Head of caudate nucleus (tissue), 42 donors: Measurements from ENCODE around the gene COQ8A.
A peak's percentile ranks its signal among the peaks of the same experiment; 100 is the strongest.
"Not testable (repeated sequence)": the region's sequence is repeated elsewhere in the genome, so short reads cannot be mapped to it uniquely, and the experiment has no call there.

Experiments used
- DNase-seq, 42 donors: peaks; one replicate each; pipeline versions ENCODE4 v3.0.0 to v3.0.0-alpha.2; 2020 to 2021; ENCODE audit warnings: mixed read lengths in 7 of 42
- intact Hi-C: fragments of 100-400 bp; cut with DNase I; formaldehyde crosslinking; loops from one replicate; pipeline ENCODE4 v1.15.0; 2022

COQ8A gene

DNA sequence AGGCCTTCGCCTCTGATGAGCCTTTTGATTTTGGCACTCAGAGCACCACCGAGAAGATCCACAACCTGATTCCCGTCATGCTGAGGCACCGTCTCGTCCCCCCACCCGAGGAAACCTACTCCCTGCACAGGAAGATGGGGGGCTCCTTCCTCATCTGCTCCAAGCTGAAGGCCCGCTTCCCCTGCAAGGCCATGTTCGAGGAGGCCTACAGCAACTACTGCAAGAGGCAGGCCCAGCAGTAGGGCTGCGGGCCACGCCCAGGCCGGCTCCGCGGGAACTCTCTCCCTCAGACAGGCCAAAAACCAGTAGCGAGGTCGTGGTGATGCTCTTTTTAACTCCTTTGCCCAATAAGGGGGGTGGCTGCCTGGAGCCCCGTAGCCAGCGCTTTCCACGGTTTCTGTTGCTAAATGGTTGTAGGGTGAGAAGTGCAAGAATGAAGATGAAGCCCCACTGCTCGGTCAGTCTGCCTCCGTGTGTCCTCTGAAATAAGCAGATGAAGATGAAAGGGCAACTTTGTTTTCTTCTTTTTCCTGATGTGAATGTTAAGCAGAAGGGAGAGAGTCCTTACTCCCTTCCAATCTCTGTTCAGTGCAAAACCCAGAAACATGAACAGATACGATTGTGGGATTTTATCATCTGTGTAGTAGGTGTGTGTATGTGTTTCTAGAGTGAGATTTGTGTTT lies 46.5 kb downstream of the COQ8A start:
- intact Hi-C loops: no loop called here

DNA sequence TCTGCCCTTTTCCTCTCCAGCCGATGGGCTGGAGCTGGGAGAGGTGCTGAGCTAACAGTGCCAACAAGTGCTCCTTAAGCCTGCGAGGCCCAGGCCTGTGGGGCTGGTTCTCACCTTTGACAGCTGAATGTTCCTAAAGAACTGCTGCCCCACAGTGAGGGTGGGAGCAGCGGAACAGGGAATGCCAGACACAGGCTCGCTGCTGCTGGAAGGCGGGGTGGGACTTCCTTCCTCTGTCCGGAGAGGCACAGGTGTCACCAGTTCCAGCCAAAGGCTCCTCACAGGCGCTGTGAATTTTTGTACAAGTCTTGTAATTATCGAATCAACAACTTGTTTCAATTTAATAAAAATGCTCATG lies 47.1 kb downstream of the COQ8A start:
- DNase-seq: peak in 10 of 42 donors; percentile 4 to 45 (median 22)
- intact Hi-C loops: no loop called here

More for the DNA sequence above, 46.5 kb downstream of the COQ8A start:
- DNase-seq: peak in 7 of 42 donors; percentile 12 to 44 (median 35)

DNA sequence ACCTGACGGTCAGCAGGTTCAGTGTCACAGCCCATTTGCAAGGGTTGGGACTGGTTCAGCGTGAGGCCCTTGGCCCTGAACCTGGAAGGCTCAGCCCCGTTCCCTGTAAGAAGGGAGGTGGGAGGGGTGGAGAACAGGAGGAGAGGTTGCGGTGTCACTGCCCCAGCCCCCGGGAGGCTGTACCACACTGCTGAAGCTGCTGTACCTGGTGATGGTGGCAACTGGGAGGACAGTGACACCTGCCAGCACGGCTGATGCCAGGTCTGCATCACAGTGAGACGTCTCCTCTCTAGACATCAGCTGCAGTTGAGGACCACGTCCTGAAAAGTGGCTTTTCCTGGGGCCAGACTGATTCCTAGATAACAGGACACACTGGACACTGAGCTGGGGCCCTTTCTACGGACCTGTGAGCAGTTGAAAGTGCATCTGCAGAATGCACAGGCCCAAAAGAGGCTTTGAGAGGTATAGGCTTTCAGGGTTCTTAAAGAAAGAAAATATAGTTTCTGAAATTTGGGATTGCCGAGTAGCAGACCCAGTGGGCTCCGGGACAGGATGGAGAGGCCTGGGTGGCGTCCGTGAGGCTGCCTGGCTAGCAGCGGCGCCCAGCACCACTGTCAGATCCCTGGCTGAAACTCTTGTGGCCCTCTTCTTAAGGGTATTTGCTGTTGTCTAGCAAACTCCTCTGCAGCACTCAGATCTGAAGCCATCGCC lies 47.7 kb downstream of the COQ8A start:
- peak in 9 of 42 donors; percentile 4 to 33 (median 20) for DNase-seq
- intact Hi-C loops: no loop called here

- DNase-seq: peak in 16 of 42 donors; percentile 31 to 78 (median 54)
- intact Hi-C loops: no loop called here
Measured at GRCh38 chr1:226988334-226988666, 48.2 kb downstream of the COQ8A start.

DNA sequence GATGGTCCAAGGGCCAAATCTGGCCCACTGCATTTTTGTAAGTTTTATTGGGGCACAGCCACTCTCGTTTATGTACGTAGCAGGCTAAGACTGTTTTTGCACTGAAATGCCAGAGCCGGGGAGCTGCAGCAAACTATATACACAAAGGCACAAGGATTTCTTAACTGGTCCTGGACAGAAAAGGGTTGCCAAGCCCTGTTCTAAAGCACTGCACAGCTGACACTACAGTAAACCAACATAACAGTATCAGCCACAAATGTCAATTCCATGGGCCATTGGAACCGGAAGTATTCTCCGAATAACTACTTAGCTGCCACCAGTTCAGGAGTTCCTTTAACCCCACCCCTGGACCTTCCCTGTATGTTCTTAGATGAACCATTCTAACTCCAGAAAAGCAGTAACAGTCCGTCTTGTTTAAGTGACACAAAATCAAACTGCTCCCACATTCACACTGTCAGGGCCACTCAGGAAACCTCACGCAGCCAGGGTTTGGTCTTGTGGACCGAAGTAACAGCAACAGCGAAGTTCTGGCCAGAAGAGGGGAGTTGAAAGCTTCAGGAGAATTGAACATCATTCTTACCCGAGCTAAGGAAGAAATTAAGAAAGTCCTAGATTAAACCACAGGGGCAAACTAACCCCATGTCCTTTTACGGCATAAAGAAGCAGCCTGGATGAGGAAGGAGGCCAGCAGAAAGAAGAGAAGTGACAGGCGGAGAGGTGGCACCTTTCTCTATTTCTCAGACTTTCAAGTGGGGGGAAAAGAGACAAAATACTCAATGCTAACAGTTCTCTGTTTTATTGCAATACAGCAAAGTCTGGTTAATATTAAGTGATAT lies 49.2 kb downstream of the COQ8A start:
- no peak for DNase-seq
- intact Hi-C loops: no loop called here

DNA sequence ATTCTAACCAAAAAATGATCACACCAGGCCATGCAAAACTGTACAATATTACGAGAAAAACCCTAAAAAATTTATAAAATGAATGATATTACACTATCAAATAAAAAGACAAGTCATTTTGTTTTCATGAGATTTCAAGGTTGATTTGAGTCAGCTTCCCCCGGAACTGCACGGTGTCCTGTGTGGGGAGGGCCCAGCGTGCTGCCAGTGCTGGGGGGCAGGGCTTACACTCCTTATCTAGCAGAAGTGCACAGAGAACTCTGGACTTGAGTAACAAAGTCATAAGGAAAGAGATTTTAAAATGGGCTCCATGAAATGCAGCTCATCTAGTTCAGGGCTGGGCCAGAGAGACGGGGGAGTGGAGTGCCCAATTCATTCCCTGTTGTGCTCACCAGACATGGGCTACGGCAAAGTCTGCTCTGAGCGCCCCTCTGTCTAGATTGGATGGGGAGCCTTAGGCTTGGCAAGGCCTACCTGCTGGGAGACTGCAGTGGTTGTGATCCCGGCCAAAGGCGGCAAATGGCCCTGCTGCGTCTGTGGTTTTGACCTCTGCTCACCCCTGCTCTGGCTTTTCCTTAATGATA lies 50.1 kb downstream of the COQ8A start:
- intact Hi-C loops: no loop called here
- DNase-seq: peak in 7 of 42 donors; percentile 4 to 29 (median 15)

DNA sequence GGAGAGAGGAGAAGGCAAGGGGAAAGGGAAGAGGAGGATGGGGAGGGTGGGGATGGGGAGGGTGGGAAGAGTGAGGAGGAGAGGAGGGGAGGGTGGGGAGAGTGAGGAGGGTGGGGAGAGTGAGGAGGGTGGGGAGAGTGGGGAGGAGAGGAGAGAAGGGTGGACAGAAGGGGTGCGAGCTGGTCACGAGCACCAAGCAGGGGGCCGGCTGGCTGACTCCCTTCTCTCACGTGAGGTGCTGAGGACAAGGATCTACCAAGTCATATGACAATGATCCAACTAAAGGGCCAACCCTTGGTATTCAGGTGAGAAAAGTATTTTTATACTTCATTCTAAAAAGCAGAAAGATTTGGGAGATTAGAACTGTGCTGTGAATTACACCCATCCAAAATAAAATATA lies 51.8 kb downstream of the COQ8A start:
- intact Hi-C loops: no loop called here

GRCh38 chr1:226993814-226994585 lies 53.9 kb downstream of the COQ8A start:
- intact Hi-C loops: no loop called here
- DNase-seq: peak in 5 of 42 donors; percentile 5 to 18 (median 13)

More for the DNA sequence above, 51.8 kb downstream of the COQ8A start:
- DNase-seq: no peak

GRCh38 chr1:226994586-226995364 lies 54.7 kb downstream of the COQ8A start:
- intact Hi-C loops: no loop called here
- DNase-seq: peak in 15 of 42 donors; percentile 18 to 77 (median 57)

DNA sequence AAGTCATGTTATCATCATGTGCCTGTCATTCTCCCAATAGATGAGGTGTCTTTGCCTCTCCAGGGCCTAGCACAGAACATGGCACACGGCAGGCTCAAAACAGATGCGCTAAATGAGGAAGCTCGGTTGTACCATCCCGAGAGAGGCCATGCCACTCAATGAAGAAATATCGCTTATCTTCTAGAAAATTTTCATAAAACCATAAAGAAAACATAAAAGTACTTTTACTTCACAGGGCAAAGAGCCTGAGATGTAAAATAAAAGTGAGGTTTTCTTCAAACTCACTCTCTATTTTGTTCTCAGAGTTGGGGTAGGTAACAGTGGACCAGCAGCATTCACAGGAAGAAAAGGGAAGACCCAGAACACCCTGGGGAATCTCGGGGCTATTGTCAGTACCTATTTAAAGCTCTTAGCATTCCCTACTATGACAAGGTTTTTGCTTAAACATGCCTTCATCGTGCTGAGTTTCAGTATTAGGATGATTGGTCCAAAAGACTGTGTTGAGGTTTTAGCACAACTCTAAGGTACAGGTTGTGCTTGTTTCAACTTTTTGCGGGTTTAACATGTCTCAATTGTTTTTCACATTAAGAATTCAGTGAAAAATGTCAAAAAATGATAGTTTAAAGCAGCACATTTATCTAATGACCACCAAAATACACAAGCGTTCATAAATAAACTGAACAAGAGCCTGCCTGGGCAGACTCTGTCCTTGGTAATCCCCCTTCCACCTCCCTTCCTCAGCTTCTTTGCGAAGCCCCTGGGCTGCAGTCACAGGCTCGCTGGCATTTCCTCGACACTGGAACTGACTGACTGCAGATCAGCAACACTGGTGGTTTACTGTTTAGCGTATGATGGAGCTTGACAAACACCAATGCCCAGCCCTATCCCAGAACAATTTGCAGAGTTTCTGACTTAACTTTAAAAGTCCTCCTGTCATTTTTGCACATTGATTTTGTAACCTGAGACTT lies 55.6 kb downstream of the COQ8A start:
- intact Hi-C loops: no loop called here

DNA sequence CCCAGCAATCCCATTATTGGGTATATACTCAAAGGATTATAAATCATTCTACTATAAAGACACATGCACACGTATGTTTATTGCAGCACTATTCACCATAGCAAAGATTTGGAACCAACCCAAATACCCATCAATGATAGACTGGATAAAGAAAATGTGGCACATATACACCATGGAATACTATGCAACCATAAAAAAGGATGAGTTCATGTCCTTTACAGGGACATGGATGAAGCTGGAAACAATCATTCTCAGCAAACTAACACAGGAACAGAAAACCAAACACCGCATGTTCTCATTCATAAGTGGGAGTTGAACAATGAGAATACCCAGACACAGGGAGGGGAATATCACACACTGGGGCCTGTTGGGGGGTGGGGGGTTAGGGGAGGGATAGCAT lies 59.5 kb downstream of the COQ8A start:
- intact Hi-C loops: not testable (repeated sequence)

More for the DNA sequence above, 55.6 kb downstream of the COQ8A start:
- DNase-seq: no peak

DNA sequence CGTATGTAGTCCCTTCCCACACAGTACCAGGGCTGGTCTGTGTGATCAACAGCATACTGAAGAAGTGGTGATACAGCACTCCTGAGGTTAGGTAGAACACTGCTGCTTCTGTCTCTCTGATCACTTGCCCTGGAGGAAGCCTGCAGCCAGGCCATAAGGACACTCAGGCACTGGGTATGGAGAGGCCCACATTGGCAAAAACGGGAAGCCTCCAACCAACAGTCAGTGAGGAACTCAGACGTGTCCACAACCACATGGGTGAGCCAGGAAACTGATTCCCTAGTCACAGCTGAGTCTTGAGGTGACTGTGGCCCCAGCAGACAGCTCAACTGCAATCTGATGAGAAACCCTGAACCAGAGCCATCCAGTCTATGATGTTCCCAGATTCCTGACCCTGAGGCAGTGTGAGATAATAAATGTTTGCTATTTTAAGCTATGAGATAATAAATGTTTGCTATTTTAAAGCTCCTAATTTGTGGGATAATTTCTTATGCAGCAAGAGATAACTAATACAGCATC lies 62.5 kb downstream of the COQ8A start:
- DNase-seq: no peak
- intact Hi-C loops: no loop called here

More for the DNA sequence above, 59.5 kb downstream of the COQ8A start:
- DNase-seq: not testable (repeated sequence)

- DNase-seq: no peak
- intact Hi-C loops: no loop called here
Measured at GRCh38 chr1:227003165-227003564, 63.1 kb downstream of the COQ8A start.

- intact Hi-C loops: no loop called here
- DNase-seq: no peak
Measured at GRCh38 chr1:227004796-227005195, 64.7 kb downstream of the COQ8A start.

DNA sequence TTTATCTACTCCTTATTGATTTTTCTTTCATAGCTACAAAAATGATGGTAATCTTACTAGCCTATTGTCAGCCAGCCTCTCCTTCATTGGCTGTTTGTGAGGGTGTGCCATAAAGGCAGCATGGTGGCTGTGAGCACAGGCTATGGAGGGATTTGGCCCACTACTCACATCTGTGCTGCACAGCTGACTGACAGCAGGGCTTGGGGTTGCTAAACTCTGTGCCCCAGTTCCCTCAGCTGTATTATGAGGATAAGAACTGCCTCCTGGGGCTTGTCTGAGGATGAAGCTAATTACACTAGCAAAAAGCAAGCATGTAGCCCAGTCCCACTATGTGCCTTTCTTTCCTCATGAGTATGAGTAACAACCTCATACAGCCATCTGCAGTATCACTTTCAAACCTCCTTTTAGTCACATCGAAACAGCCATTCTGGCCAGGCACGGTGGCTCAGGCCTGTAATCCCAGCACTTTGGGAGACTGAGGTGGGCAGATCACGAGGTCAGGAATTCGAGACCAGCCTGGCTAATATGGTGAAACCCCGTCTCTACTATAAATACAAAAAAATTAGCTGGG lies 66.2 kb downstream of the COQ8A start:
- DNase-seq: no peak
- intact Hi-C loops: no loop called here

GRCh38 chr1:227009937-227010336 lies 69.8 kb downstream of the COQ8A start:
- DNase-seq: no peak
- intact Hi-C loops: no loop called here
